Parathyroid adenoma (tissue), 2 donors: ENCODE data around the gene DNAJC6.

ENCODE experiments used
- H2AFZ ChIP-seq: fragments of 300-600 bp; sonication (generic); one replicate; pipeline ENCODE4 v1.7.0; 2017; ENCODE audit warnings: antibody characterized with exemption, mild to moderate bottlenecking
- H3K27ac ChIP-seq: fragments of 300-600 bp; sonication (generic); one replicate; pipeline ENCODE4 v1.7.0; 2017
- H3K27me3 ChIP-seq: fragments of 300-600 bp; sonication (generic); one replicate; pipeline ENCODE4 v1.7.0; 2017; ENCODE audit warnings: low read length; ENCODE audit not compliant: control insufficient read depth, insufficient read depth
- H3K36me3 ChIP-seq: fragments of 300-600 bp; sonication (generic); one replicate; pipeline ENCODE4 v1.7.0; 2017; ENCODE audit warnings: low read length; ENCODE audit not compliant: control insufficient read depth, insufficient read depth
- H3K4me1 ChIP-seq: fragments of 300-600 bp; sonication (generic); one replicate; pipeline ENCODE4 v1.7.0; 2017; ENCODE audit warnings: control low read depth
- H3K4me2 ChIP-seq: fragments of 300-600 bp; sonication (generic); one replicate; pipeline ENCODE4 v1.7.0; 2017; ENCODE audit warnings: low read length
- H3K4me3 ChIP-seq: fragments of 300-600 bp; sonication (generic); one replicate; pipeline ENCODE4 v1.7.0; 2017; ENCODE audit warnings: low read depth, low read length
- H3K79me2 ChIP-seq: fragments of 300-600 bp; sonication (generic); one replicate; pipeline ENCODE4 v1.7.0; 2017; ENCODE audit warnings: control low read depth
- H3K9ac ChIP-seq: fragments of 300-600 bp; sonication (generic); one replicate; pipeline ENCODE4 v1.7.0; 2017; ENCODE audit warnings: mild to moderate bottlenecking
- H3K9me3 ChIP-seq: fragments of 300-600 bp; sonication (generic); one replicate; pipeline ENCODE4 v1.7.0; 2017; ENCODE audit warnings: low read length; ENCODE audit not compliant: control insufficient read depth
- CTCF ChIP-seq: fragments of 300-600 bp; sonication (generic); IDR thresholded peaks from one replicate; pipeline ENCODE4 v1.7.0; 2017; ENCODE audit warnings: antibody characterized with exemption, mild to moderate bottlenecking
- donor health status: primary hyperparathyroidism.

Gene DNAJC6

GRCh38 chr1:65309304-65310077, at the start of gene DNAJC6:
Gene DNAJC6, plus strand, starts transcription at chr1:65309543. Its CDS starts 203 bp downstream, at chr1:65309746.
- H2AFZ ChIP-seq: peak within 1 kb of the TSS; percentile 90
- no peaks in the 10 kb centered on the region for H3K27me3 ChIP-seq
- TF ChIP-seq CTCF: no peak
- H3K9me3 ChIP-seq: no peaks in the 10 kb centered on the region
- H3K4me3 ChIP-seq: peak within 1 kb of the TSS; percentile 36
- peak within 1 kb of the TSS; percentile 69 for H3K4me2 ChIP-seq
- peak within 1 kb of the TSS; percentile 79 for H3K27ac ChIP-seq
- H3K9ac ChIP-seq: no peak within 1 kb of the TSS
- no peaks in the 10 kb centered on the region for H3K4me1 ChIP-seq
- H3K79me2 ChIP-seq: no peaks in the 10 kb centered on the region
- no peaks in the 10 kb centered on the region for H3K36me3 ChIP-seq

- Histone ChIP-seq H3K9ac (no peak overlapping the region), H3K27me3 (no peaks in the 10 kb centered on the region), H3K9me3 (no peaks in the 10 kb centered on the region), H3K36me3 (no peaks in the 10 kb centered on the region), H3K27ac (no peak overlapping the region), H3K4me1 (no peaks in the 10 kb centered on the region), H3K4me2 (no peak overlapping the region), H3K4me3 (no peak overlapping the region), H2AFZ (no peak overlapping the region), H3K79me2 (no peaks in the 10 kb centered on the region)
- TF ChIP-seq CTCF: no peak
Measured at GRCh38 chr1:65259816-65260215, 49.5 kb upstream of the DNAJC6 start.

GRCh38 chr1:65260851-65261473, 48.4 kb upstream of the DNAJC6 start:
- Histone ChIP-seq H3K4me2 (no peak overlapping the region), H3K9ac (no peak overlapping the region), H3K4me1 (no peaks in the 10 kb centered on the region), H3K36me3 (no peaks in the 10 kb centered on the region), H3K9me3 (no peaks in the 10 kb centered on the region), H3K27ac (no peak overlapping the region), H3K79me2 (no peaks in the 10 kb centered on the region), H3K4me3 (no peak overlapping the region), H3K27me3 (peaks cover 3% of the 10 kb centered on the region), H2AFZ (no peak overlapping the region)
- no peak for TF ChIP-seq CTCF

- no peaks in the 10 kb centered on the region for H3K4me1 ChIP-seq
- H3K4me3 ChIP-seq: no peak overlapping the region
- H3K9ac ChIP-seq: no peak overlapping the region
- H3K4me2 ChIP-seq: no peak overlapping the region
- H3K27ac ChIP-seq: no peak overlapping the region
- no peak overlapping the region for H2AFZ ChIP-seq
- H3K36me3 ChIP-seq: no peaks in the 10 kb centered on the region
- H3K9me3 ChIP-seq: no peaks in the 10 kb centered on the region
- H3K27me3 ChIP-seq: peaks cover 3% of the 10 kb centered on the region
- no peaks in the 10 kb centered on the region for H3K79me2 ChIP-seq
- TF ChIP-seq CTCF: no peak
Measured at GRCh38 chr1:65263286-65263685, 46.1 kb upstream of the DNAJC6 start.
